ENCODE data around the gene PIWIL4. TPM values are rescaled to one million over a fixed set of nuclear protein-coding genes. Genes with fewer than 3 reads are reported as not detected.

PIWIL4 gene
- total and polyA plus RNA-seq, 9 of the 15 experiments (the other 6 are each of a cell fraction or from before 2014, with no cell fraction given): 6.3 to 17.0 (median 10.8) TPM

DNA sequence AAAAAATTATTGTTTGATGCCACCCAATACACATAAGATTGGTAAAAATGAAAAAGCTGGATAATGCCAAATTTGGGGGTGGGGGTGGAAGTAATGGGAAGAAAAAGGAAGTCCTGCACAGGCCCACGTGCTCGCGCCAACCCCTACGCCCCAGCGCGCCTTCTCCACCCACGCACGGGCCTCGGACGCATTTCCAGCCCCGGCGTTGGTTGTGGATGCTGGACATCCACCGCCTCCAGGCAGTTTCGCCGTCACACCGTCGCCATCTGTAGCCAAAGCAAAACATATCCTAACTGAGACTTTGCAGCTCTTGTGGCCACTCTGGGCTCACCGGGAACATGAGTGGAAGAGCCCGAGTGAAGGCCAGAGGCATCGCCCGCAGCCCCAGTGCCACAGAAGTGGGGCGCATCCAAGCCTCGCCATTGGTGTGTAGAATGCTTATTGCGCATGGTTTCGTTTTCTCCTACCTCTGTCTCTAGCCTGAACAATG lies at the start of gene PIWIL4 (continued):
- TF ChIP-seq, protein P1, sequence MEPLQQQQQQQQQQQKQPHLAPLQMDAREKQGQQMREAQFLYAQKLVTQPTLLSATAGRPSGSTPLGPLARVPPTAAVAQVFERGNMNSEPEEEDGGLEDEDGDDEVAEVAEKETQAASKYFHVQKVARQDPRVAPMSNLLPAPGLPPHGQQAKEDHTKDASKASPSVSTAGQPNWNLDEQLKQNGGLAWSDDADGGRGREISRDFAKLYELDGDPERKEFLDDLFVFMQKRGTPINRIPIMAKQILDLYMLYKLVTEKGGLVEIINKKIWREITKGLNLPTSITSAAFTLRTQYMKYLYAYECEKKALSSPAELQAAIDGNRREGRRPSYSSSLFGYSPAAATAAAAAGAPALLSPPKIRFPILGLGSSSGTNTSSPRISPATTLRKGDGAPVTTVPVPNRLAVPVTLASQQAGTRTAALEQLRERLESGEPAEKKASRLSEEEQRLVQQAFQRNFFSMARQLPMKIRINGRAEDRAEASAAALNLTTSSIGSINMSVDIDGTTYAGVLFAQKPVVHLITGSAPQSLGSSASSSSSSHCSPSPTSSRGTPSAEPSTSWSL (CRISPR knock-in tag; IDR thresholded peaks at IDR 0.05; ENCODE audit: borderline replicate concordance): no peak
- TF ChIP-seq, protein P2, sequence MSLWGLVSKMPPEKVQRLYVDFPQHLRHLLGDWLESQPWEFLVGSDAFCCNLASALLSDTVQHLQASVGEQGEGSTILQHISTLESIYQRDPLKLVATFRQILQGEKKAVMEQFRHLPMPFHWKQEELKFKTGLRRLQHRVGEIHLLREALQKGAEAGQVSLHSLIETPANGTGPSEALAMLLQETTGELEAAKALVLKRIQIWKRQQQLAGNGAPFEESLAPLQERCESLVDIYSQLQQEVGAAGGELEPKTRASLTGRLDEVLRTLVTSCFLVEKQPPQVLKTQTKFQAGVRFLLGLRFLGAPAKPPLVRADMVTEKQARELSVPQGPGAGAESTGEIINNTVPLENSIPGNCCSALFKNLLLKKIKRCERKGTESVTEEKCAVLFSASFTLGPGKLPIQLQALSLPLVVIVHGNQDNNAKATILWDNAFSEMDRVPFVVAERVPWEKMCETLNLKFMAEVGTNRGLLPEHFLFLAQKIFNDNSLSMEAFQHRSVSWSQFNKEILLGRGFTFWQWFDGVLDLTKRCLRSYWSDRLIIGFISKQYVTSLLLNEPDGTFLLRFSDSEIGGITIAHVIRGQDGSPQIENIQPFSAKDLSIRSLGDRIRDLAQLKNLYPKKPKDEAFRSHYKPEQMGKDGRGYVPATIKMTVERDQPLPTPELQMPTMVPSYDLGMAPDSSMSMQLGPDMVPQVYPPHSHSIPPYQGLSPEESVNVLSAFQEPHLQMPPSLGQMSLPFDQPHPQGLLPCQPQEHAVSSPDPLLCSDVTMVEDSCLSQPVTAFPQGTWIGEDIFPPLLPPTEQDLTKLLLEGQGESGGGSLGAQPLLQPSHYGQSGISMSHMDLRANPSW (CRISPR knock-in tag; IDR thresholded peaks at IDR 0.05): peak; percentile 43; the same call in 1 of the 2 replicates
- TF ChIP-seq FOXP1 (CRISPR knock-in tag; IDR thresholded peaks at IDR 0.05) (no peak), ETS2 (tag; IDR thresholded peaks at IDR 0.05; ENCODE audit: borderline replicate concordance, poor library complexity, severe bottlenecking) (no peak), JUND (IDR thresholded peaks at IDR 0.05; ENCODE audit: borderline replicate concordance, low read depth, low read length) (0 out of 2 replicates have a peak, but pooled peaks have one; percentile 5), JUND (tag; IDR thresholded peaks at IDR 0.05; ENCODE audit: borderline replicate concordance, low read depth, low read length) (no peak), HDAC6 (IDR thresholded peaks at IDR 0.05; ENCODE audit: low read depth, low read length) (no peak), CHD7 (IDR thresholded peaks at IDR 0.05; ENCODE audit: low read depth, low read length) (no peak), ESRRB (CRISPR knock-in tag; IDR thresholded peaks at IDR 0.05; ENCODE audit: borderline replicate concordance) (no peak), FOXK2 (conservative IDR thresholded peaks at IDR 0.05 in 1 of 2, IDR thresholded peaks at IDR 0.05 in 1 of 2; ENCODE audit: low read depth in 2 of 2) (no peak), ZNF764 (CRISPR knock-in tag; IDR thresholded peaks at IDR 0.05; ENCODE audit: low read depth) (no peak), FUS (optimal IDR thresholded peaks at IDR 0.05; ENCODE audit: low read depth, low read length) (no peak)
